NT2/D1 (cell line): ENCODE measurements around the gene TEX22.

Experiments
- DNase-seq: peaks from one replicate; pipeline ENCODE4 v3.0.0-alpha.2; 2011; ENCODE audit warnings: low read depth, low spot score
- H3K27me3 ChIP-seq: 2 replicates; pipeline ENCODE4 v1.6.0; 2011; ENCODE audit warnings: mild to moderate bottlenecking; ENCODE audit not compliant: insufficient read length, insufficient read depth
- H3K36me3 ChIP-seq: 2 replicates; pipeline ENCODE4 v1.6.1; 2011; ENCODE audit warnings: mild to moderate bottlenecking, low read length, mixed read lengths; ENCODE audit not compliant: insufficient read depth, insufficient read length
- H3K4me1 ChIP-seq: 2 replicates; pipeline ENCODE4 v1.5.1; 2011; ENCODE audit not compliant: insufficient read depth, insufficient read length
- H3K4me3 ChIP-seq: 2 replicates; pipeline ENCODE4 v1.5.1; 2011; ENCODE audit warnings: low read depth; ENCODE audit not compliant: insufficient read length
- H3K9ac ChIP-seq: 2 replicates; pipeline ENCODE4 v1.6.0; 2011; ENCODE audit warnings: low read depth; ENCODE audit not compliant: insufficient read length
- H3K9me3 ChIP-seq: 2 replicates; pipeline ENCODE4 v1.5.1; 2011; ENCODE audit warnings: mild to moderate bottlenecking, low read length; ENCODE audit not compliant: insufficient read depth
- SUZ12 ChIP-seq: IDR thresholded peaks from 2 replicates; pipeline ENCODE4 v1.6.1; 2011; ENCODE audit not compliant: insufficient read length, insufficient read depth; ENCODE audit errors: extremely low read depth
- YY1 ChIP-seq: IDR thresholded peaks from 2 replicates; pipeline ENCODE4 v1.6.1; 2011; ENCODE audit not compliant: insufficient read length, insufficient read depth
- ZNF274 ChIP-seq: IDR thresholded peaks from 2 replicates; pipeline ENCODE4 v1.6.1; 2011; ENCODE audit warnings: mild to moderate bottlenecking, low read depth, low read length

Gene TEX22

GRCh38 chr14:105446971-105447370 is 48.6 kb downstream of the TEX22 start:
- TF ChIP-seq SUZ12: no peak
- no peak for TF ChIP-seq YY1
- TF ChIP-seq ZNF274: no peak
- H3K4me1 ChIP-seq: peaks cover 7% of the 10 kb centered on the region
- no peak for DNase-seq
- H3K9ac ChIP-seq: no peak overlapping the region
- no peaks in the 10 kb centered on the region for H3K9me3 ChIP-seq
- H3K36me3 ChIP-seq: peaks cover 71% of the 10 kb centered on the region
- no peak overlapping the region for H3K4me3 ChIP-seq
- H3K27me3 ChIP-seq: no peaks in the 10 kb centered on the region

- Histone ChIP-seq H3K9me3 (no peaks in the 10 kb centered on the region), H3K4me3 (no peak overlapping the region), H3K4me1 (peaks cover 7% of the 10 kb centered on the region), H3K27me3 (no peaks in the 10 kb centered on the region), H3K9ac (no peak overlapping the region), H3K36me3 (peaks cover 71% of the 10 kb centered on the region)
- no peak for DNase-seq
- no peak for TF ChIP-seq SUZ12
- TF ChIP-seq YY1: no peak
- no peak for TF ChIP-seq ZNF274
Measured at GRCh38 chr14:105447651-105448640, 49.6 kb downstream of the TEX22 start.

GRCh38 chr14:105448706-105449111 is 50.4 kb downstream of the TEX22 start:
- Histone ChIP-seq H3K9me3 (no peaks in the 10 kb centered on the region), H3K36me3 (peaks cover 71% of the 10 kb centered on the region), H3K4me1 (peaks cover 7% of the 10 kb centered on the region), H3K27me3 (no peaks in the 10 kb centered on the region), H3K9ac (peak overlapping the region; percentile 21), H3K4me3 (no peak overlapping the region)
- DNase-seq: peak; percentile 15
- TF ChIP-seq SUZ12: no peak
- no peak for TF ChIP-seq YY1
- TF ChIP-seq ZNF274: no peak

- TF ChIP-seq ZNF274: no peak
- TF ChIP-seq SUZ12: no peak
- TF ChIP-seq YY1: no peak
- no peak overlapping the region for H3K4me3 ChIP-seq
- H3K27me3 ChIP-seq: no peaks in the 10 kb centered on the region
- DNase-seq: no peak
- H3K4me1 ChIP-seq: peaks cover 7% of the 10 kb centered on the region
- peaks cover 78% of the 10 kb centered on the region for H3K36me3 ChIP-seq
- no peaks in the 10 kb centered on the region for H3K9me3 ChIP-seq
- H3K9ac ChIP-seq: no peak overlapping the region
Measured at GRCh38 chr14:105449276-105450122, 51.2 kb downstream of the TEX22 start.

- H3K9ac ChIP-seq: no peak overlapping the region
- no peak for DNase-seq
Measured at GRCh38 chr14:105450123-105450505, 51.8 kb downstream of the TEX22 start.

GRCh38 chr14:105450864-105451720 is 52.8 kb downstream of the TEX22 start:
- Histone ChIP-seq H3K9me3 (no peaks in the 10 kb centered on the region), H3K36me3 (peaks cover 75% of the 10 kb centered on the region), H3K4me1 (peaks cover 7% of the 10 kb centered on the region), H3K4me3 (no peak overlapping the region), H3K9ac (no peak overlapping the region), H3K27me3 (no peaks in the 10 kb centered on the region)
- TF ChIP-seq SUZ12: no peak
- TF ChIP-seq YY1: no peak
- TF ChIP-seq ZNF274: no peak
- no peak for DNase-seq

More at GRCh38 chr14:105450123-105450505, 51.8 kb downstream of the TEX22 start:
- H3K4me3 ChIP-seq: no peak overlapping the region
- H3K27me3 ChIP-seq: no peaks in the 10 kb centered on the region
- H3K9me3 ChIP-seq: no peaks in the 10 kb centered on the region
- H3K4me1 ChIP-seq: peaks cover 7% of the 10 kb centered on the region
- no peak for TF ChIP-seq ZNF274
- no peak for TF ChIP-seq YY1
- no peak for TF ChIP-seq SUZ12
- H3K36me3 ChIP-seq: peaks cover 74% of the 10 kb centered on the region

- no peak for TF ChIP-seq YY1
- TF ChIP-seq ZNF274: no peak
- TF ChIP-seq SUZ12: no peak
- no peak overlapping the region for H3K9ac ChIP-seq
- H3K4me3 ChIP-seq: no peak overlapping the region
- H3K9me3 ChIP-seq: no peaks in the 10 kb centered on the region
- H3K4me1 ChIP-seq: peaks cover under 1% of the 10 kb centered on the region
- peaks cover 78% of the 10 kb centered on the region for H3K36me3 ChIP-seq
- no peak for DNase-seq
- H3K27me3 ChIP-seq: no peaks in the 10 kb centered on the region
Measured at GRCh38 chr14:105452963-105453362, 54.6 kb downstream of the TEX22 start.
